CD14-positive monocyte (primary cell): ENCODE measurements around the gene SLC10A7. TPM values are rescaled to one million over a fixed set of nuclear protein-coding genes. Genes with fewer than 3 reads are reported as not detected.

Experiments
- DNase-seq, 3 donors: peaks; one replicate each; pipeline ENCODE4 v3.0.0-alpha.2; 2011 to 2022
- H2AFZ ChIP-seq: 2 replicates; pipeline ENCODE4 v1.6.0; 2012; ENCODE audit warnings: mild to moderate bottlenecking, low read depth, low read length, inconsistent platforms; ENCODE audit not compliant: insufficient read depth, poor library complexity, severe bottlenecking
- H3K27ac ChIP-seq, 2 donors: 1 replicate in 1 of 2; 2 replicates in 1 of 2; pipeline ENCODE4 v1.5.1; 2012 to 2013; ENCODE audit warnings: low read length in 2 of 2, control low read depth in 1 of 2, inconsistent platforms in 1 of 2, low read depth in 1 of 2, mild to moderate bottlenecking in 1 of 2
- H3K27me3 ChIP-seq, 2 donors: one replicate each; pipeline versions ENCODE4 v1.6.0 to v1.6.1; 2011 to 2013; ENCODE audit warnings: low read length in 2 of 2; ENCODE audit not compliant: control insufficient read depth in 2 of 2, insufficient read depth in 2 of 2
- H3K36me3 ChIP-seq, 2 donors: replicated peaks in 1 of 2; 1 replicate in 1 of 2; 2 replicates in 1 of 2; pipeline versions ENCODE4 v1.5.1 to v1.6.1; 2012 to 2013; ENCODE audit warnings: low read length in 2 of 2, control low read depth in 1 of 2, inconsistent platforms in 1 of 2, mild to moderate bottlenecking in 1 of 2; ENCODE audit not compliant: insufficient read depth in 2 of 2, control insufficient read depth in 1 of 2
- H3K4me1 ChIP-seq, 2 donors: 1 replicate in 1 of 2; 2 replicates in 1 of 2; pipeline versions ENCODE4 v1.5.1 to v1.6.1; 2012 to 2013; ENCODE audit warnings: low read length in 2 of 2, control low read depth in 1 of 2, inconsistent platforms in 1 of 2, mild to moderate bottlenecking in 1 of 2, moderate library complexity in 1 of 2; ENCODE audit not compliant: insufficient read depth in 2 of 2, control insufficient read depth in 1 of 2
- H3K4me2 ChIP-seq: replicated peaks from 2 replicates; pipeline ENCODE3; 2012; ENCODE audit warnings: low read length, moderate library complexity, mild to moderate bottlenecking; ENCODE audit not compliant: poor library complexity, severe bottlenecking; ENCODE audit errors: extremely low read depth
- H3K4me3 ChIP-seq, 3 experiments: fragments of 200-600 bp in 1 of 3; sonication (generic) in 1 of 3; replicated peaks in 1 of 3; 1 replicate in 2 of 3; 2 replicates in 1 of 3; pipeline ENCODE4 v1.5.1; 2011 to 2013; ENCODE audit warnings: low read length in 3 of 3, mild to moderate bottlenecking in 3 of 3, control low read depth in 2 of 3, low read depth in 2 of 3, inconsistent platforms in 1 of 3, moderate library complexity in 1 of 3
- H3K79me2 ChIP-seq: 2 replicates; pipeline ENCODE4 v1.6.0; 2012; ENCODE audit warnings: mild to moderate bottlenecking, control low read depth, inconsistent platforms, low read length, moderate library complexity; ENCODE audit not compliant: insufficient read depth
- H3K9ac ChIP-seq: 2 replicates; pipeline ENCODE4 v1.6.0; 2017; ENCODE audit warnings: low read length, mild to moderate bottlenecking; ENCODE audit not compliant: insufficient read depth, poor library complexity, severe bottlenecking
- H3K9me3 ChIP-seq, 2 donors: replicated peaks in 1 of 2; 1 replicate in 1 of 2; 2 replicates in 1 of 2; pipeline versions ENCODE4 v1.5.1 to v1.6.1; 2012 to 2013; ENCODE audit warnings: low read length in 2 of 2, control low read depth in 1 of 2; ENCODE audit not compliant: control insufficient read depth in 1 of 2, insufficient read depth in 1 of 2
- H4K20me1 ChIP-seq: 2 replicates; pipeline ENCODE4 v1.6.0; 2012; ENCODE audit warnings: mild to moderate bottlenecking, low read length, control low read depth, moderate library complexity; ENCODE audit not compliant: insufficient read depth
- H3K27ac Mint-ChIP-seq, 7 donors: one replicate each; pipeline ENCODE4 v1.8.0; 2020; ENCODE audit warnings: mild to moderate bottlenecking in 7 of 7, mixed read lengths in 7 of 7, moderate library complexity in 6 of 7, inconsistent platforms in 2 of 7
- H3K27me3 Mint-ChIP-seq, 3 donors: one replicate each; pipeline ENCODE4 v1.8.0; 2021 to 2022; ENCODE audit warnings: low read depth in 3 of 3, mild to moderate bottlenecking in 3 of 3, mixed read lengths in 3 of 3, moderate library complexity in 3 of 3, inconsistent platforms in 1 of 3
- H3K36me3 Mint-ChIP-seq, 2 donors: one replicate each; pipeline ENCODE4 v1.8.0; 2020; ENCODE audit warnings: mixed read lengths in 2 of 2, inconsistent platforms in 1 of 2, mild to moderate bottlenecking in 1 of 2
- H3K4me1 Mint-ChIP-seq: one replicate; pipeline ENCODE4 v1.8.0; 2020; ENCODE audit warnings: mild to moderate bottlenecking, mixed read lengths
- H3K4me3 Mint-ChIP-seq, 2 donors: one replicate each; pipeline ENCODE4 v1.8.0; 2020; ENCODE audit warnings: mild to moderate bottlenecking in 2 of 2, mixed read lengths in 2 of 2, moderate library complexity in 1 of 2
- H3K9me3 Mint-ChIP-seq, 7 donors: one replicate each; pipeline ENCODE4 v1.8.0; 2020 to 2022; ENCODE audit warnings: mixed read lengths in 7 of 7, mild to moderate bottlenecking in 6 of 7, moderate library complexity in 6 of 7, inconsistent platforms in 2 of 7
- WGBS: methylation state at CpG from one replicate; pipeline ENCODE4 v1.1.5; 2013; ENCODE audit warnings: missing lambda C conversion rate; ENCODE audit not compliant: insufficient coverage; 5-methylcytosine and 5-hydroxymethylcytosine counted together
- intact Hi-C, 2 donors: fragments of 100-400 bp; cut with micrococcal nuclease; formaldehyde crosslinking; loops; one replicate each; pipeline versions ENCODE4 v1.15.0 to v1.15.1; 2023
- polyA plus RNA-seq, 3 donors: library from polyadenylated mRNA; depleted of rRNA in 1 of 3; unstranded in 2 of 3; stranded (reverse) in 1 of 3; fragments of 300-500 nt in 2 of 3; fragments of >200 nt in 1 of 3; fragmentation: Illumina TruSeq in 2 of 3; gene quantifications; 1 replicate in 2 of 3; 2 replicates in 1 of 3; pipeline ENCODE4 v1.2.3, GENCODE V29; 2012 to 2021
- TF ChIP-seq, protein P1 (sequence below): fragments of 200-600 bp; IDR thresholded peaks from one replicate; pipeline ENCODE4 v1.8.0; 2022; ENCODE audit warnings: antibody characterized with exemption, mild to moderate bottlenecking

The SLC10A7 gene
- polyA plus RNA-seq, 3 donors = 6.6 to 8.3 (median 6.8) TPM

- H3K79me2 ChIP-seq = no peaks in the 10 kb centered on the region
- intact Hi-C loops = no loop called here
- H2AFZ ChIP-seq = no peak overlapping the region
- Mint-ChIP-seq H3K36me3 (peaks cover 0 to 2% of the 10 kb centered on the region in 2 donors), H3K27me3 (peaks cover 0 to 3% (median 0%) of the 10 kb centered on the region in 3 donors), H3K4me3 (no peak overlapping the region), H3K4me1 (peaks cover 11% of the 10 kb centered on the region), H3K9me3 (peaks cover 0 to 11% (median 3%) of the 10 kb centered on the region in 7 donors), H3K27ac (no peak overlapping the region)
- DNase-seq = no peak
- H3K9ac ChIP-seq = no peak overlapping the region
- H3K4me2 ChIP-seq = no peak overlapping the region
- 100% methylated on average over 4 of the region's 5 CpGs for WGBS
- no peak overlapping the region for H3K4me3 ChIP-seq
- no peaks in the 10 kb centered on the region for H3K27me3 ChIP-seq
- H3K4me1 ChIP-seq = no peaks in the 10 kb centered on the region
- H3K27ac ChIP-seq = no peak overlapping the region
- no peaks in the 10 kb centered on the region for H4K20me1 ChIP-seq
- no peaks in the 10 kb centered on the region for H3K36me3 ChIP-seq
- TF ChIP-seq, protein P1, sequence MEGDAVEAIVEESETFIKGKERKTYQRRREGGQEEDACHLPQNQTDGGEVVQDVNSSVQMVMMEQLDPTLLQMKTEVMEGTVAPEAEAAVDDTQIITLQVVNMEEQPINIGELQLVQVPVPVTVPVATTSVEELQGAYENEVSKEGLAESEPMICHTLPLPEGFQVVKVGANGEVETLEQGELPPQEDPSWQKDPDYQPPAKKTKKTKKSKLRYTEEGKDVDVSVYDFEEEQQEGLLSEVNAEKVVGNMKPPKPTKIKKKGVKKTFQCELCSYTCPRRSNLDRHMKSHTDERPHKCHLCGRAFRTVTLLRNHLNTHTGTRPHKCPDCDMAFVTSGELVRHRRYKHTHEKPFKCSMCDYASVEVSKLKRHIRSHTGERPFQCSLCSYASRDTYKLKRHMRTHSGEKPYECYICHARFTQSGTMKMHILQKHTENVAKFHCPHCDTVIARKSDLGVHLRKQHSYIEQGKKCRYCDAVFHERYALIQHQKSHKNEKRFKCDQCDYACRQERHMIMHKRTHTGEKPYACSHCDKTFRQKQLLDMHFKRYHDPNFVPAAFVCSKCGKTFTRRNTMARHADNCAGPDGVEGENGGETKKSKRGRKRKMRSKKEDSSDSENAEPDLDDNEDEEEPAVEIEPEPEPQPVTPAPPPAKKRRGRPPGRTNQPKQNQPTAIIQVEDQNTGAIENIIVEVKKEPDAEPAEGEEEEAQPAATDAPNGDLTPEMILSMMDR = no peak
- no peaks in the 10 kb centered on the region for H3K9me3 ChIP-seq
Observed at GRCh38 chr4:146453181-146453807, 68.4 kb downstream of the SLC10A7 start.

- Histone ChIP-seq H3K9me3 (peaks cover 0 to 3% of the 10 kb centered on the region in 2 donors), H3K4me1 (no peaks in the 10 kb centered on the region), H4K20me1 (no peaks in the 10 kb centered on the region), H2AFZ (no peak overlapping the region), H3K4me3 (no peak overlapping the region), H3K27me3 (no peaks in the 10 kb centered on the region), H3K9ac (no peak overlapping the region), H3K79me2 (no peaks in the 10 kb centered on the region), H3K4me2 (no peak overlapping the region), H3K27ac (no peak overlapping the region), H3K36me3 (peaks cover under 1 to 7% of the 10 kb centered on the region in 2 donors)
- Mint-ChIP-seq H3K27me3 (peaks cover 0 to 1% (median 0%) of the 10 kb centered on the region in 3 donors), H3K4me3 (no peak overlapping the region), H3K36me3 (peaks cover 9% of the 10 kb centered on the region in 2 donors), H3K27ac (peak overlapping the region in 1 of 7 donors; percentile 1), H3K9me3 (peaks cover 3 to 16% (median 7%) of the 10 kb centered on the region in 7 donors), H3K4me1 (peaks cover 11% of the 10 kb centered on the region)
- TF ChIP-seq, protein P1 = no peak
- no peak for DNase-seq
- intact Hi-C loops = no loop called here
Observed at GRCh38 chr4:146450524-146450923, 71.2 kb downstream of the SLC10A7 start.
